ENCODE data around the gene RNF217.

Gene RNF217

GRCh38 chr6:124978451-124979293 is 16.4 kb downstream of the RNF217 start:
- TF ChIP-seq GABPA (IDR thresholded peaks at IDR 0.05; ENCODE audit: low read depth) (no peak), CTCF (IDR thresholded peaks at IDR 0.05; ENCODE audit: insufficient read depth, low read length) (no peak), REST (IDR thresholded peaks at IDR 0.05; ENCODE audit: insufficient replicate concordance, low read depth) (no peak), POLR2AphosphoS5 (IDR thresholded peaks at IDR 0.05; ENCODE audit: low read depth) (no peak), SPI1 (IDR thresholded peaks at IDR 0.05; ENCODE audit: borderline replicate concordance, low read depth) (no peak)
- no peak overlapping the region for H3K4me3 ChIP-seq (replicated peaks; ENCODE audit: insufficient read depth, low read length)
- H3K27me3 ChIP-seq (ENCODE audit: insufficient read depth, poor library complexity, severe bottlenecking), result no peaks in the 10 kb centered on the region
- no peak overlapping the region for H3K27ac ChIP-seq (replicated peaks)
- DNase-seq (ENCODE audit: low read depth in 1 of 2, low spot score in 1 of 2), result no peak

- no peak for DNase-seq (ENCODE audit: low read depth in 1 of 2, low spot score in 1 of 2)
- TF ChIP-seq REST (IDR thresholded peaks at IDR 0.05; ENCODE audit: insufficient replicate concordance, low read depth) (no peak), POLR2AphosphoS5 (IDR thresholded peaks at IDR 0.05; ENCODE audit: low read depth) (no peak), CTCF (IDR thresholded peaks at IDR 0.05; ENCODE audit: insufficient read depth, low read length) (no peak), GABPA (IDR thresholded peaks at IDR 0.05; ENCODE audit: low read depth) (no peak), SPI1 (IDR thresholded peaks at IDR 0.05; ENCODE audit: borderline replicate concordance, low read depth) (no peak)
- Histone ChIP-seq H3K27ac (replicated peaks) (no peak overlapping the region), H3K27me3 (ENCODE audit: insufficient read depth, poor library complexity, severe bottlenecking) (no peaks in the 10 kb centered on the region), H3K4me3 (replicated peaks; ENCODE audit: insufficient read depth, low read length) (no peak overlapping the region)
These were observed 17.0 kb downstream of the RNF217 start for GRCh38 chr6:124979294-124979678.

GRCh38 chr6:124982669-124983068 is 20.4 kb downstream of the RNF217 start:
- H3K27ac ChIP-seq (replicated peaks), result no peak overlapping the region
- H3K4me3 ChIP-seq (replicated peaks; ENCODE audit: insufficient read depth, low read length), result no peak overlapping the region
- no peak for DNase-seq (ENCODE audit: low read depth in 1 of 2, low spot score in 1 of 2)
- H3K27me3 ChIP-seq (ENCODE audit: insufficient read depth, poor library complexity, severe bottlenecking), result no peaks in the 10 kb centered on the region
- no peak for TF ChIP-seq CTCF (IDR thresholded peaks at IDR 0.05; ENCODE audit: insufficient read depth, low read length)
- TF ChIP-seq SPI1 (IDR thresholded peaks at IDR 0.05; ENCODE audit: borderline replicate concordance, low read depth), result no peak
- TF ChIP-seq REST (IDR thresholded peaks at IDR 0.05; ENCODE audit: insufficient replicate concordance, low read depth), result no peak
- TF ChIP-seq GABPA (IDR thresholded peaks at IDR 0.05; ENCODE audit: low read depth), result no peak
